NCI-H2196 treated with DMSO at 0.1 percent for 48 hours (cell line): ENCODE data around the gene TFPI.
"Not testable (repeated sequence)": the region's sequence is repeated elsewhere in the genome, so short reads cannot be mapped to it uniquely, and the experiment has no call there.

Experiments
- DNase-seq: peaks from one replicate; lab custom pipeline; 2025; ENCODE audit not compliant: unreplicated experiment; lab: John Stamatoyannopoulos, UW

Gene TFPI

DNA sequence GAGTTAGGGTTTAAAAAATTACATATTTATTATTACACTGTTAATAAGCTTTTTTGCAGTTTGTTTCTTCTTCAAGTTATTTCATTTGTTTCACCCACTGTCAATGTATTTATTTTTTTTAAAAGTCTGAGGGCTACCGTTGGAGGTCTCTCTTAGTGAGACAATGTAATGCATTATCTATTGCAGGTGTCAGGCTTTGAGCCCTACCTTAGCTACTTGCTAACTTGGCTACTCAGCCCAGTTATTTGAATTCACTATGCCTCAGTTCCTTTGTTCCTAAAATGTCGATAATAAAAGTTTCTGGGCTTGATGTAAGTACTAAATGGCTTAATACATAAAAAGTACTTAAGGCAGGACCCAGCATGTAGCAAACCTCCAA, 458 bp upstream of the TFPI start:
- no peak for DNase-seq

DNA sequence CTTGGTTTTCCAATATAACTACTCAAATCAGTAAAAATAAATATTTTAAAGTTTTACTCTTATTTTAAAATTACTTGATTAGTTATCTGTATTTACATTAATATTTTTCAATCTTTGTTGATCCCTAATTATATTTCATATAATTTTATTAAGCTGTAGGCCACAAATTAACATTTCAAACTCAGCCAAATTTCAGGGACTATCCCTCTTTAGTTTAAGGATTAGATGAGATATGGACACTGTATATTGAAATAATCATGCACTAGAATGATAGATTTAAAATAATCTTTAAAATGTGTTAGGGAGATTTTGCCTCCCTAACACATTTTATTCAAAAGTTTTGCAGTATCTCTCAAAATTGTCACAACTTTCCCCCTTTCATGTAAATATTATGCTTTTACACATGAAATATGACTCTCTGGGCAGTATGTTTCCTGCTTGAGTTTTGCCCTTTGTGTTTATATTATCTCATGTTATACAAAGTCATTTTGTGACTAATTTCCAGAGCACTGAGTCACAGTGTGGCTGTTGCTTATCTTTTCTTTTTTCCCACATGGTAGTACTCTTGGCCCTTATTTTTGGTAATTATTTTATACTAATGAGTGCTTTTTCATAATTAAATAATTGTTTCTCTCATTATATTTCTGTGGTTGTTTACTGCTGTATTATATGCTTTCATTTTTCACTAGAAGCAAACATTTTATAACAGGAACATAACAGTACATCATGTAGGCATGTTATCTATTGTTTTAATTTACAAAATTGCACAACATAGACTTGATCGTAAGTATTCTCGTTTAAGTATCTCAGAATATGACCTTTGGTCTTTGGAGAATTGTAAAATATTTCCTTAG, 1.2 kb downstream of the TFPI start:
- no peak for DNase-seq

DNA sequence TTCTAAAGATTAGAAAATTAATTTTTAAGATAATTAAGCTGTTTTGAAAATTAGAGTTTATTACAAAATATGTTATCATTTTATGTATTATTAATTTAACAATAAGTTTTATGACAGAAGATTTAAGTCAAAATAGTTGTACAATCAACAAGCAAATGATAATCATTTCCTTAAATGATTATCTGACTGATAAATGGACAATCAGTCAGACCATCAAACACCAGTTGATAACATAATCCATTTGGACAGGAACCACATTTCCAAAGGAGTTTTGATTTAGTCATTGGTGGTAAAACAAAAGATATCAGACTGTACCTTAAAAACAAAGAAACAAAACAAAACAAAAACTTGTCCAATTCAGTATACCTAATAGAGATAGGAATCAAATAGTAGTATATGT, 1.9 kb downstream of the TFPI start:
- DNase-seq, result no peak

DNA sequence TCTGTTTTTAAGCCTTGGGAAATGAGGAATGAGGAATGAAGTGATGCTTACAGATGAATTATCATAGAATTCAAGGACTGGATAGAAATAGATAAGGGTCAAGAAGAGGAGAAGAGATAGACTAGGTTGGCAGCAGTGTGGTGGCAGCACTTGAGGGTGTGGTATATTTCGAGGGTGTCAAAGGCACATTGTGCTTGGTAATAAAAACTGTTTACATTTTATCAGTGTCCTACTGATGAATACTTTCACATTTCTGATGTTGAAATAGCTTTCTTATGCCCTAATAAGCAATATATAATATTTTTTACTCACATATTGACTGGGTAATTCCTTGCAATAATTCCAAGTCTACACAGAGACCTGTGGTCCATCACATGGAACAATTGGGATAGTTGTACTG, 3.4 kb downstream of the TFPI start:
- DNase-seq, result no peak

DNA sequence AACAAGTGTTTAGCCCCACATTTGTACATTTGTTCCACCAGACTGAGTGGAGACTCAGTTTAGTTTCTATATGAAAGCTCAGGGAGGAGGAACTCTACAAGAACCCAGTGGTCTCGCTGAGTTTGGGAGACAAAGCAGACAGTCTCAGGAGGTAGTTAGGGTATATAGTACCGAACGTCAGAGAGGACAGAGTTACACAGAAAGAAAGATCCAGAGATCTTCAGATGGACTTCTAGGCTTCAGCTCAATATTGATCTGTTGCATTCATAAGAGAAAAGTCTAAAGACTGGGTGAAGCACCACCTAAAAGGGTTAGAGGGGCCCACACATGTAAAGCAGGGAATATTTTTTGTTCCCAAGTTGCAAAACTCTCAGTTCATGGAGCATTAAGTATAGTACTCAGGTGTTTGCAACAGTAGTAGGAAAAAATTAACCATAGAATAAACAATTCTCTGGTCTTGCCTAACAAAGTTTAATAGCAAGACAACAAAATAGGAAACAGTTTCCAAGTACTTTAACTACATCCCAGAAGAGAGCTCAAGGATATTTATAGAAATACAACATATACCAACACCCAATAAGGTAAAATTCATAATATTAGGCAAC, 4.2 kb downstream of the TFPI start:
- DNase-seq, result no peak

DNA sequence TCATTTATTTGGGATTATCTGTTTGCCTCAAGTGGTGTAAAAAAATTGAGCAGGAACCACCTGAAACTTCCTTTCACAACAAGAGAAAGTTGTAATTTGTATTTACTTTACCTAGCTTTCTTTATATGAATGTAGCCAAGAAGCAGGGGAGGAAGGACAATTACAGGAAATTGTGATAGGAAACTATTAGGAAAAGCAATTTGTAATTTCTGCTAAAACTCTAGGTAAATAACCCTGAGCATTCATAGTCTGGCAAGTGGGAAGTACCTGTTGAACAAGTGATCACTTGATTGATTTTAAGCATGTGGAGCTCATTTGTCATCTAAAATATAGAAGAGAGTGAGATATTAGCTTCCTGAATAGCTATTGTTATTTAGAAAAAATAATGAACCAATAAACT, 5.0 kb downstream of the TFPI start:
- no peak for DNase-seq

DNA sequence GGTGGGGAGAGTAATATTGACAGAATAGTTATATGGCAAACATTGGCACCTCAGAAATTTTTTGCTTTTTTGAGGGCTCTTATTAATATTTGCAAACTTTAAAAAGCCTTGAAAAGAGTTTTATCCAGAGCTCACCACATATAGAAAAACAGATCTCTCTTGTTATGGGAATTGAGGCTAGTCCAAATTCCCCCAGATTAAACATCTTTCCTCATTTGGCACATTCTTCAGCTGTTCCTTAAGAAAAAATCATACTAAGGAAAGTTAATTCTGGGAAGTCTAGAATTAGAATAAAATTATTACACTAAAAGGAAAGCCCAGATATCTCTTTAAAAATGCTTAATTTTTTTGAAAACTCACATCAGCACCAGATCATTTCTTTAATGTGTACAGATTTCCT, 5.6 kb downstream of the TFPI start:
- no peak for DNase-seq

DNA sequence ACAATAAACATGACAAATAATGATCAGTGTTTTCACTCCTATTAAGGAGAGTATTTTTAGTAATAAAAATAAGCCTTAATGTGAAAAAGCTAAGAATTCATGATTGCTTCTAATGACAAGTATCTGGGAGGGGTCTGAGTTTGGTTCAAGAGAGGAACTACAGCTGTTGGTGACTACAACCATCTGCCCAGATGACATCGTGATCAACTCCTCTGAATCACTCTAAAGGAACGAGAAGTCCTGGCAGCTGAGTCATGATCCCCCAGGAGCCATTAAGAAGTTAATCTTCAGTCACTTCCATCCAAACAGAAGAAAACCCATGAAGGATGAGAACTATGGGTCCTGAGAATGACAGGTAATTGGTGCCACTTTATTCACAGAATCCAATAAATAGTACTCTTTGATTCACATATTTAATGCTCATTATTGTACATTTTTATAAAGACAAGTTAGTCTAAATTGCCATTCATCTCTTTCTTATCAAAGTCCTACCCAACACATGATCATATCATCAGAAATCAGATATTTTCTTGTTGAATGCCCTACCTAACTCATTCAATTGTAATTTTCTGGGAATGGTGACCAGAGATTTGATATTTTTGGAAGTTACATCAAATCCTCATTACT, 6.8 kb downstream of the TFPI start:
- DNase-seq, result no peak

DNA sequence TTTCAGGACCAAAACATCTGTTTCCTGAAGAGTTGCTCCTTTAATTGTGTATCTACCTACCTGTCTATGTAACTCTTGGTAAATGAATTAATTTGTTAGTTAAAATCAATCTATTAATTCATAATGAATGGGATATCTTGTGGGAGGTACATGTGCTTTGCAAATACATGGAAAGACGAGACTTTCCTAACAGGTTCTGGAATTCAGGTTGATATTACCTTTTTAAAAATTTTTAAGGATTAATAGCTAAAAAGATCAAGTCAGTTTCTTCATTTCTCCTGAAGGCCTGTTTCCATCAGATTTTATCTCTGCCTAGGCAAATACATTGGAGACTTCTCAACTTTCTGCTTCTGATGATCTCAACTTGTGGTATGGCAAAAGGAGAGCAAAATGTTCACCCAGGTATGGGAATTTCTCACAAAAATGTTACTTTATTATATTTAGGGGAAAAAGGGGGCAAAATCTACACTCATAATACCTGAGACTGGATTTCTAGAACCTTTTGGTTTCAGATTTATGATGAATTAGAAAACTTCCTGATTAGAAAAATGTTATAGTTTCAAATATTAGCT, 7.4 kb downstream of the TFPI start:
- no peak for DNase-seq

DNA sequence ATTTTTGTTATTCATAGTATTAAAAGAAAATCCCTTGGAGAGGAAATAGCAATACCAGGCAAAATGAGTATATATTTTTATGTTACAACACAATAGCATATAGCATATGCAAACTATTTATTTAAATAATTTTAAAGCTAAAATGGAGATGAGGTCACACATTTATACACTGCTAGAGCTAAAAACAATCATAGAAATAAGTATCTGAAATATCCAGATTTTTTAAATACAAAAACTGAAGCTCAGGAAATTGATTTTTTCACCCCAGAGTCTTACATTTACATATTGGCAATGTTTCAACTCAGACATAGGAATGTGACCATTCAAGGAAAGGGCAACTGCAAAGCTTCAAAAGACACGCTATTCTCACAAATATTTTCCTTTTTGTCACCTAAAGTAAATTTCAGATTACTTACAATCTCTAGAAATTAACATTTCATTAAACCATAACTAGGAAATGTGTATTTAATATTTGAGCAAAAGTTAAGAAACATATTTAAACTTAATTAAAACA, 8.9 kb downstream of the TFPI start:
- no peak for DNase-seq

DNA sequence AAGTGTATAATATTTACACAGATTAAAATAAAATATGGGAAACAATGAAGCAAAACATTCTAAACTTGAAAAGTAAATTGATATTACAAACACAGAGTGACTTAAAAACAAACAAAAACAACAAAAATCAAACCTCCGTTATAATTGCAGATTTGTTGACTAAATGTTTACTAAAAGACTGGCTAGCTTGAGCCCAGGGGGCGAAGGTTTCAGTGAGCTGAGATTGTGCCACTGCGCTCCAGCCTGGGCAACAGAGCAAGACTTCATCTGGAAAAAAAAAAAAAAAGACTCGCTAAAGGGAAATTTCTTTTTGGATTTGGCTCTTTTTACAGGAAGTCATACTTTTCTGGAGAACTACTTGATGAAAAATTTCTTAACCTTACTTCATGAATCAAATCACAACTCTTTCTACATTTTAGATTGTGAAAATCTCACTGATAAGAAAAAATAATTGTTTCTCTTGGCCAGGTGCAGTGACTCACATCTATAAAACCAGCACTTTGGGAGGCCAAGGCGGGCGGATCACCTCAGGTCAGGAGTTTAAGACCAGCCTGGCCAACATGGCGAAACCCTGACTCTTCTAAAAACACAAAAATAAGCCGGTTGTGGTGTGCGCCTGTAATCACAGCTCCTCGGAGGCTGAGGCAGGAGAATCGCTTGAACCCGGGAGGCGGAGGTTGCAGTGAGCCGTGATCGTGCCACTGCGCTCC, 9.7 kb downstream of the TFPI start:
- no peak for DNase-seq

DNA sequence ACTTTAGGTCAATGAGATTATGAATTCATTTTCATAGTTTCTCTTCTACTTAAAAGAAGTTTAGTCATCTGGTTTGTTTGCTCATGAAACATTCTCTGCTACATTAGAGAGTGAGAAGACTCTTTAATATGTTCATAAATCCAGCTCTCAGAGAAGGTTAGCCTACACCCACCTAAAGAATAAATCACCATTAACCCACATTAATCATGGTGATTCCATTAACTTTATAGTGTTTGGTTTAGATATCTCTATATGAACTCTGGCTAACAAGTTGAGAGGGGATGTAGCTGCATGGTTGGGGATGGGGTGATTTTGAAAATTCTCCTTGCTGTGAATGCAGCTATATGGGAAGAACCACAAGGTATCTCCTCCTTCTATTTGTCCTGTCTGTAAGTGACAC, 10.7 kb downstream of the TFPI start:
- DNase-seq, result no peak

DNA sequence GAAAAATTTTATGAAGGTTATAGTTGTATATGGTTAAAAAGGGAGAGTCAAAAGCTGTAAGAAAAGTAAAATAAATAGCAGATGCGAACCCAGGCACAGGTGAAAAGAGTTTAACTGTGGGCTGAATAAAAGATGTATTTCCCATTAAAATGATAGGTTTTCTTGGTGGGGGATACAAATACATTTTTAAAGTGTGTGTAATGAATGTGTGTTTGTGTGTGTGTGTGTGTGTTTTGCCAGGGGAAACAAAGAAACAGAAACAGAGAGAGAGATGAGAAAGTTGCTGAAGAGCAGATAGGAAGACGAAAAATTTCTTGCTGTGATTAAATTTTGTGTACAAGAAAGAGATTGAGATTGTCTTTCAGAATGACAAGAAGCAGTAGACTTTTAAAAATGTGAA, 12.1 kb downstream of the TFPI start:
- DNase-seq, result no peak

DNA sequence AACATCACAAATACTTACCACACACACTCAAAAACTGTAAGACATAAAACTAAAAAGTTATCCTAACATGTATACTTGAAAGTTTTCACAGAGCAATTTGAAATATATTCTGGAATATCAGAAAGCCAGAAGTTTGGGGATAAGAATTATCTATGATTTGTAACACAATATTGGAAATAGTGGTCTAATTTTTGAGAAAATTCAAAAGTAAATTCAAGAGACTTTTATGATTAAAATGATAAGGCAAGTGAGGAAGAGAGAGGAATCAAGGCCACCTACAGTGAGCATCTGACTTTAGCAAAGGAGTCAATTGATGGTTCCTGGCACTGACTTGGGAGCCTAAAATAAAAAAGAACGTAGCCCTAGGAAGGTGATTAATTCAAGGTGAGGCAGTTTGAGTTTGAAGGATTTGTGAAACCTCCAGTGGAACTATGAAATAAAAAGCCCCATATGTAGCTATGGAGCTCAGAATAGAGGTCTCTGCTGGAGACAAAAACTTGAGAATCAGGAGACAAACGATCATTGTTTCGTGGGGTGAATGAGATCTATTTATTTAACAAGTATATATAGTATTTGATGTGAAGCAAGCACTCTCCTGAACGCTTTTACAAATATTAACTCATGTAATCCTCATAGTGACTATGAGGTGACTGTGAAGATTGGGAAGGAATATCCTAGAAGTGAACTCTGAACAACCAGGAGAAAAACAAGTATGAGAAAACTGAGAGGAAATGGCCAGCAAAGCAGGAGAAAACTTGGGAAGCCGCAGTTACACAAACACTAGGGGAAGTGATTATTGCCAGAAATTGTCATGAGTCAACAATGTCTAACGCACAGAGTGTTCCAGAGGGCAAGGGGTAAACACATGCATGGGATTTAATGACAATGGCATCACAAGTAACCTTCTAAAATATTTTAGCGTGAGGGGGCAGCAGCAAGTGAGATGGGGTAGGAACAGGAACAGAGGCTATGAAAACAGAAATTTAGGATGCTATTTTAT, 12.8 kb downstream of the TFPI start:
- no peak for DNase-seq

DNA sequence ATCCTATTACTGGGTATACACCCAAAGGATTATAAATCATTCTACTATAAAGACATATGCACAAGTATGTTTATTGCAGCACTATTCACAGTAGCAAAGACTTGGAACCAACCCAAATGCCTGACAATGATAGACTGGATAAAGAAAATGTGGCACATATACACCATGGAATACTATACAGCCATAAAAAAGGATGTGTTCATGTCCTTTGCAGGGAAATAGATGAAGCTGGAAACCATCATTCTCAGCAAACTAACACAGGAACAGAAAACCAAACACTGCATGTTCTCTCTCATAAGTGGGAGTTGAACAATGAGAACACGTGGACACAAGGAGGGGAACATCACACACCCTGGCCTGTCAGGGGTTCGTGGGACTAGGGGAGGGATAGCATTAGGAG, 16.0 kb downstream of the TFPI start:
- not testable (repeated sequence) for DNase-seq

DNA sequence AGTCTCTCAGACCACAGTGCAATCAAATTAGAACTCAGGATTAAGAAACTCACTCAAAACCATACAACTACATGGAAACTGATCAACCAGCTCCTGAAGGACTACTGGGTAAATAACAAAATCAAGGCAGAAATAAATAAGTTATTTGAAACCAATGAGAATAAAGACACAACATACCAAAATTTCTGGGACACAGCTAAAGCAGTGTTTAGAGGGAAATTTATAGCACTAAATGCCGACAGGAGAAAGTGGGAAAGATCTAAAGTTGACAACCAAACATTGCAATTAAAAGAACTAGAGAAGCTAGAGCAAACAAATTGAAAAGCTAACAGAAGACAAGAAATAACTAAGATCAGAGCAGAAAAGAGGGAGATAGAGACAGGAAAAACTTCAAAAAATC, 18.9 kb downstream of the TFPI start:
- not testable (repeated sequence) for DNase-seq

DNA sequence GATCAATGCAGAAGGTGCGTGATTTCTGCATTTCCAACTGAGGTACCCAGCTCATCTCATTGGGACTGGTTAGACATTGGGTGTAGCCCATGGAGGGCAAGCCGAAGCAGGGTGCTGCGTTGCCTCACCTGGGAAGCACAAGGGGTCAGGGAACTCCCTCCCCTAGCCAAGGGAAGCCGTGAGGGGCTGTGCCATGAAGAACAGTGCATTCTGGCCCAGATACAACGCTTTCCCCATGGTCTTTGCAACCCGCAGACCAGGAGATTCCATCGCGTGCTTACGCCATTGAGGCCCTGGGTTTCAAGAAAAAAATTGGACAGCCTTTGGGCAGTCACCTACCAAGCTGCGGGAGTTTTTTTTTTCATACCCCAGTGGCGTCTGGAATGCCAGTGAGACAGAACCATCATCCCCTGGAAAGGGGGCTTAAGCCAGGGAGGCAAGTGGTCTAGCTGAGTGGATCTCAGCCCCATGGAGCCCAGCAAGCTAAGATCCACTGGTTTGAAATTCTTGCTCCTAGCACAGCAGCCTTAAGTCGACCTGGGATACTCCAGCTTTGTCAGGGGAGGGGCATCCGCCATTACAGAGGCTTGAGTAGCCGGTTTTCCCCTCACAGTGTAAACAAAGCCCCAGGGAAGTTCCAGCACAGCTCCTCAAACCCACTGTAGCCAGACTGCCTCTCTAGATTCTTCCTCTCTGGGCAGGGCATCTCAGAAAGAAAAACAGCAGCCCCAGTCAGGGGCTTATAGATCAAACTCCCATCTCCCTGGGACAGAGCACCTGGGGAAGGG, 21.7 kb downstream of the TFPI start:
- DNase-seq, result no peak

DNA sequence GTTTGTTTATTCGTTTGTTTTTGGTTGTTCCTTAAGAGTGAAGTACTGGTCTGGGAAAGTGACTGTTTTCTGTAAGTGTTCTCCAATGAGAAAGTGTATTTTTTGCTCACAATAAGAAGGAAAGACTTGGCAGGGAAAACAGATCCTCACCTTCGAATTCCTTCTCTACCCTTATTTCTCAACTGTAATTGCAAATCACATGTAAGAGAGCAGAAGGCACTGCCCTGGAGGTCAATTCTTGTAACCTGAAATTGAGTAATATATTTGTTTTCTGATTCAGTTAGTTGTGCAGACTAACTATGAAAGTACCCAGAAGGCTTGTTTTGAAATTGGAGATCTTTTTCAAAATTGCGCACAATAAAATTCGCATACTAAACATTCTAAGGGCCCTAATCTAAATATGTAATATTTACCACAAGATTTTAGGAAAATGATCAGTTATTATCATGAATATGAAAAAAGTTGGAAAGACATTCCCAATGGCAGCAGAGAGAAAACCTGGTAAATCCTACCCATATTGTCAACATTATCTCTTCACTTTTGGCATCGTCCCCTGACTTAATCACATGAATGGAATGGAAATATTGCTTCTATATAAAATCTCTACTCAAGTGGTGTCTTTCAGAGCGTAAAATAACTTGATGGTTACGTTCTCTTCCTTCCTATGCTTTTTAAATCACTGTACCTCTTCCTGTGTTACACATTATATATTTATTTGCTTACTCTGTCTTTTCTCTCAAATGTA, 24.1 kb downstream of the TFPI start:
- no peak for DNase-seq
